Dedifferentiated amniotic fluid mesenchymal stem cell (primary cell): ENCODE measurements around the gene SEPTIN3.
A peak's percentile ranks its signal among the peaks of the same experiment; 100 is the strongest.

Experiments
- DNase-seq: peaks from one replicate; pipeline ENCODE4 v3.0.0-alpha.2; 2016; ENCODE audit errors: extremely low spot score

Gene SEPTIN3

DNA sequence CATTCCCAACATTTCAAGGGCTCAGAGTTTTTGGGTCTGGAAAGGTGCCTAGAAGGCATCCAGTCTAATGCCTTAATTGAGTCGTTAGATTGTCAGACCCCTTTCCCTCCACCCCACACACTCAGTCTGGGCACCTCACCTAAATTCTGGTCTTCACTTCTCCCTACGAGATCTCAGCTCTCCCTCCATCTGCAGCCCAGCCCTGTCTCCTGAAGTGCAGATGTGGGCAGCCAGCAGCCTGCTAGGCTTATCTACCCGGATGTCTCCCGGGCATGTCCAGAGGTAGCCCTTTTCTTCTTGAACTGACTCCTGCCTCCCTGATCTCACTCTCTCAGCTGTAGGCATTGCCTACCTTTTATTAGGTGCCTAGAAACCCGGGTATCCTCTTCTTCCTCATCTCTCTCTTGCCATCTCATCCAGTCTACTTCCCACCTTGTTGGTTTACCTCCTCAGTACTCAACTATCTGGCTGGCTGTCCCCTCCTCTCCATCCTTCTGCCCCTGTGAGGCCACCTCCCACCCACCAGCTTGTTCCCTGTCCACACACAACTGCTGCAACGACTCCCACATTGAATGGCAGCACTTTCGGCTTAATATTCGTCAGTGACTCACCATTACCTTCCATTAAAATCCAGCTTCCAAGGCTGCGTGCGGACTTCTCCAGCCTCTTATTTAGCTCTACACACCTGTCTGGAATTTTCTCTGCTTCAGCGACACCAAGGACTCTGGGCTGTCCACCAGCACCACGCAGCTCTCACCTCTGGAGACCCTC is 6.2 kb downstream of the SEPTIN3 start:
- DNase-seq = no peak

DNA sequence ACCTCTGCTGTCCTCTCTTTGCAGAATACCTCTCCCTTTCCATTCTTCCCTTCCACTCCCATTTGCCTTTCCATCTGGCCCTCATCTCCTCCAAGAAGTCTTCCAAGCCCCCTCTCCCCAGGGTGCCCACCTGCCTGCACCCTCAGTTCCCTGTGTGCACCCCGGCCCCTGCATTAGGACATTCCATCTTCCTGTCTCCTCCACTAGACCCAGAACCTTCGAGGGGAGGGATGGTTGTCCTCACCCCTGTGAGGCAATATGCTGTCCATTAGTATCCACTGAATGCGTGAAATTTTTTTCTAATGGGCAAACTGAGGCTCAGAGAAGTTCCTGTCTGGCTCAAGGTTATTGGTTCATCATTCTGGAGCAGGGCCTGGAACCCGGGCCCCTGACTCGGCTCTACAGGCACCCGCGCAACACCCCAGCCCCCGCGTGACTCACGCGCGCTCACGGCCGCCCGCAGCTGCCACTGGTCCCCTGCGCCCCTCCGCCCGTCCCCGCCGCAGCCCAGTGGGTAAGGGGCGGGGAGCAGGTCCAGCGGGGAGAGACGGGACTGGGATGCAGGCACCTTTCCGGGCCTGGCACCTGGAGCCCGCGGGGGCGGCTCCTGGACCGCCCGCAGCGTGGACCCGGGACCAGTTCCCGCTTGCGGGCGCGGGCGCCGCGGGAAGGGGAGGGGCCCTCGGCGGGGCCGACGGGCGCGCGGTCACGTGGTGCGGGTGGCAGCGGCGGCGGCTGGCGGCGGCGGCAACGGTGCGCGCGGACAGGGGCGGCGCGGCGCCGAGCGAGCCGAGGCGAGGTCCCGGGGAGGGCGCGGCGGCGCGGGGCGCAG is 7.0 kb downstream of the SEPTIN3 start:
- no peak for DNase-seq

DNA sequence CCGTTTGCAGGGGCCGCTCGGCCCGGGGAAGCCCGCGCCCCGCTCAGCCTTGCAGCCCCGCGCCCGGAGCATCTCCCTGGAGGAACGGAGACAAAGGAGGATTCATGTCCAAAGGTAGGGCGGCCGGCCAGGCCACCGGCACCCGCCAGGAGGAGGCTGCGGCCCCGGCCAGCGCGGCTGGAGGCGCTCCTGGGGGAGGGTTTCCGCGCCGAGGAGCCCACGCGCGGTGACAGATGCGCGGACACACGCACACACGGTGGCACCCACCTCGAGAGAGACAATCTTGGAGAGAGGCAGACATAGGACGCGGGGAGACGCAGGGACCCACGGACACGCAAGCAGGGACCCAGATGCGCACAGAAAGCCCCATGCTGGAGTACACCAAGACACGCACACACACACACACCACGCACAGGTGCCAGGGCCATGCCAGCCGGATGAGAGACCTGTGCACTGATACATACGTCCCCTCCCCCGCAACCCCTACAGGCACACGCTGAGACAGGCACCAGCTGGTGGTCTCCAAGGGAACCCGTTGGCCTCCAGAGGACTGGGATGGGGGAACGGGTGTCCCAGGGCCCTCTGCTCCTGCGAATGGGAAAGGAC is 7.8 kb downstream of the SEPTIN3 start:
- DNase-seq = no peak

DNA sequence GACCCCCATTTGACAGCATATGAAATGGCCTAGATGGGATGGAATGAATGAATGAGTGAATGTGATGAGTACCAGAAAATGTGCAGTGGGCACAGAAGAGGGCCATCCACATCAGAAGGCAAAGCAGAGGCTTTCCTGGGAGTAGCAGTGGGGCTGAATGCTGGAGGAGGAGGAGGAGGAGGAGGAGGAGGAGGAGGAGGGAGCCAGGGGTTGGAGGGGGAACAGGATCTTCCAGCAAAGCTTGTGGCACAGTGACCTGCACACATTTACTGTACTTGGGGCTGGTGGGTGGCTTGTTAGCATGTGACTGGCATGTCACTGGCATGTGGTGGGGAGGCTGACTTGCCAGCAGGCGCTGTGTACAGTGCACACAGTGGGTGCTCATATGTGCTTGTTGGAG is 9.5 kb downstream of the SEPTIN3 start:
- DNase-seq = no peak

DNA sequence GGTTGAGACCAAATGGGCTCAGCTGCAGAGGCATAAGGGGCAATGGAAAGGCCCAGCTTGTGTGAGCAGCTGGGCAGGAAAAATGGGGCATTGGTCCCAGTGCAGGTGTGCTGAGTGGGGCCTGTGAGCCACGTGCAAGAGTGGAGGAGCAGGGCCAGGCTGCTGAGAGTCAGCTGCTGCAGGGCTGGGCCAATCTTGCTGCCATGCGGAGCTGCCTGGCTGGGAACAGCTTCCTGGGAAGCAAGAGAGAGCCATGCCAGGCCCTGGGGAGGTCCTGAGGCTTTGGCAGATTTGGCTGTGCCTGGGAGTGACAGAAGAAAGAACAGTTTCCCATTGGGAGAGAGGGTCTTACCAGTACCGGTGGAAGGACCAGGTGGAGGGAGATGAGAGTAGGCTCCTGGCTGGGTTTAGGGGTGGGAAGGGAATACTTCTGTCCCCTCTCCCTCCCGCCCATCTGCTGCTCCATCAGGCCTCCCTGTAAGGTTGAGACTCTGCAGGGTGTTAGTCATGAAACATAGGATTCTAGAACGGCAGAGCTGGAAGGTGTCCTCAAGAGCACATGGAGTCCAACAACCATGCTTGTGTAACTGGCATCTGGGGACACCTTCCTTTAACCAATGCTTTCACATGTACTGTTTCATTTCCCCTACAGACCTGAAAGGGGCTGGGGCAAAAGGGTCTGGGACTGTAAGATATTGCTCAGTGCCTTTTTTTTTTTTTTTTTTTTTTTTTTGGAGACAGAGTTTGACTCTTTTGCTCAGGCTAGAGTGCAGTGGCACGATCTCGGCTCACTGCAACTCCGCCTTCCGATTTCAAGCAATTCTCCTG is 10.4 kb downstream of the SEPTIN3 start:
- no peak for DNase-seq

DNA sequence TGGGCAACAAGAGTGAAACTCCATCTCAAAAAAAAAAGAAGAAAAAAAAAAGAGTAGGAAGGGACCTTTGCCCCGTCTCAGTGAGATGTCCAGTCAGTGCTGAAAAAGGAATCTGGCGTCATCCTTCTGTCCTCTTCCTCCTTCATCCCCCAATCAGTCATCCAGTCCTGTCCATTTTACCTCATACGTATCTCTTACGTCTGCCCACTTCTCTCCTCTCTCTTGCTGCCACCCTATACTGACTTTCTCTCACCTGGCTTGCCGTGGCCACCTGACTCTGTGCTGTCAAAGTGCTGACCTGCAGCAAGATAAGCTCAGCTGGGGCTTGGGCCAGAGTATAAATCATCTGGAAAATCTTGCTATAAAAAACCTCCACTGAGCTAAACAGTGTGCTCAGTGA is 13.6 kb downstream of the SEPTIN3 start:
- DNase-seq = no peak

DNA sequence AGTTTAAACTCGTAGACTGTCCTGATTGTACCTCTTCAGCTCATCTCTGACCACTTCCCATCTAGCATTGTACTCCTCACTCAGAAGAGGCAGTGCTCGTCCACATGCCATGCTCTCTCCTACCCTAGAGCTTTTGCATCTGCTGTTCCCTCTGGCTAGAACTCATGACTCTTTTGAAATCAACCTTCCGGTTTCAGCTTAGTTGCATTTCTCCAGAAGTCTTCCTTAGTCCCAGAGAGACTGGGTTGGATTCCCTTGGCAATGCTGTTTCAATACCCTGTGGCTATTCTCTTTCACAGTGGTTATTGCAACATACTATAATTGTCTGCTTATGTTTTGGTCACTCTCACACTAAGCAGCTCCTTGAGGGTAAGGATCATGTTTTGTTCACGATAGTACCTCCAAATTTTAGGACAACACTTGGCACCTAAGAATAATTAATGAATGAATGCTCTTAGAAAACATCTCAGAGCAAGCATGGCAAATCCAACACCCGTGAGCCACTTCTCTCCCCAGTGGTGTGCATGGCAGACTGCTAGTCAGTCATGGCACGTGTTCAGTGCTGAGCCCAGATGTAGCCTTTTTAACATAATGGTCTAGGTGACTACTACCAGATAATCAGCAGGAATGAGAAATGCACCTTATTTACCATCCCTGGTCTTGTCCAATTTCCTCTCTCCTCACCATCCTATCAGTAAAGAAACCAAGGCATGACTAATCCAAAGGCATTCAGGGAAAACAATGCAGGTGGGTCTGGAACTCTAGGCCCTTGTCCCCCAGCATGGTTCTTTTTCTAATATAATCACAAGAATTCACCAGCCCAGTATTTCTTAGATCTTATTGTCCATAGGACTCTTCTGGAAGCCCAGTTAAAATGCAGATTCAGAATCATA is 14.5 kb downstream of the SEPTIN3 start:
- DNase-seq = peak; percentile 79

DNA sequence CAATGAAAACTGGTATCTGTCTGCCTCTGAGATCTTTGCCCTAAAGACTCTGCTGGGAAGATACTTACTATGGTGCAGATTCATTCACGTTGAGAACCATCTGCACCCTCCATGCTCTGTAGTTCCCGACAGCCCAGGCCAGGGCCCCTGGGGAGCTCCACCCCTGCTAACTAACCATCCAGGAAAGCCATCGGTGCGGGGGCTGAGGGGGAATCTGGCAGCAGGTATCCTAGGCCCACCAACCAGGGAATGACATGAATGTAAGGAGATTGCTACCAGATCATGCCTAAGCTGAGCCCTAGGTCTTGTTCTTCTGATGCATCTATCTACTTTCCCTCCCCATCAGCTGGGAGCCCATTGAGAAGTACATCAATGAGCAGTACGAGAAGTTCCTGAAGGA is 18.0 kb downstream of the SEPTIN3 start:
- no peak for DNase-seq

DNA sequence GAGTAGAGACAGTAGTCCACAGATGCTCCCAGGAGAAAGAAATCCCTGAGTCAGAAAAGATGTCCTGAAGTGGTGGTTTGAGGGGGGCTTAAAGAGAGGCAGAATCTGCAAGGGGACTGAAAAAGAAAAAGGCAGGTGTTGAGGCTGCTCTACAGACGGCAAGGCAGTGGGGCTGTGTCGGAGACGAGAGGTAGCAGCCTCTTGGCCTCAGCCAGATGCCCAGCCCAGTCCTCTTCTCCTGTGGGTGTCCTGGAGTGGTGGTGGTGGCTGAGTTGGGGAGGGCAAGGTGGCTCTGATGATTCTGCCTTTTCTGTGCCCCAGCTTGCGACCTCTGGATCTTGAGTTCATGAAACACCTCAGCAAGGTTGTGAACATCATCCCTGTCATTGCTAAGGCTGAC is 20.0 kb downstream of the SEPTIN3 start:
- DNase-seq = no peak

DNA sequence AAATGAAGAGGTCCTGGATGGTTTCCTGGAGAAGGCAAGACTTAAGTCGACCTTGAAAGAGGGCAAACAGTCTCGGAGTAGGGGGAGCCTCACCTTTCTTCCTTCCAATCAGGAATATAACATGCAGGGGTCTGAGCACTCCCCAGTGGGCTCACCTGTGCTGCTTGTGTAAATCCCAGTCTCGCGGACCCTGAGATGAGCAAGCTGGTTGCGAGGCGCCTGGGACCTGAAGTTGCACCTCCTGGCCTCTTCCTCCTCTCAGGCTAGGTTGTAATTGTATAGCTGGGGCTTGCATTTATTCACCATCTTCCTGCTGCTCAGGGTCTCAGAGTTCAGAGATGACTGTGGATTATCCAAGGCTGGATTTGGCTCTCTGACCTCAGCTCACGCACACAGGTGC is 21.9 kb downstream of the SEPTIN3 start:
- DNase-seq = no peak

DNA sequence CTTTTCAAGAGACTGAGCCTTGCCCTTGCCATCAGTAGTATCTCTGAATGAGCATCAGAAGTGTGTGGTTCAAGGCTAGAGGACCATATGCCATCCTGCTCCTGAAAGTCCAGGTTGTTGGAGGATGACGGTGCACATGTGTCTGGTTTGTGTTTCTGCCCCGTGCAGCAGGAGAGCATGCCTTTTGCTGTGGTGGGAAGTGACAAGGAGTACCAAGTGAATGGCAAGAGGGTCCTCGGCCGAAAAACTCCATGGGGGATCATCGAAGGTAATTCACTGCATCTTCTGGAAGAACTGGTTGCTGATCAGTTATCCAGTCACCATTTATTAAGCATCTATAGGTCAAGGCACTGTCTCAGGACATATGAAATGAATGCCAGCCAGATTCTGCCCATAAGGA is 23.3 kb downstream of the SEPTIN3 start:
- no peak for DNase-seq

DNA sequence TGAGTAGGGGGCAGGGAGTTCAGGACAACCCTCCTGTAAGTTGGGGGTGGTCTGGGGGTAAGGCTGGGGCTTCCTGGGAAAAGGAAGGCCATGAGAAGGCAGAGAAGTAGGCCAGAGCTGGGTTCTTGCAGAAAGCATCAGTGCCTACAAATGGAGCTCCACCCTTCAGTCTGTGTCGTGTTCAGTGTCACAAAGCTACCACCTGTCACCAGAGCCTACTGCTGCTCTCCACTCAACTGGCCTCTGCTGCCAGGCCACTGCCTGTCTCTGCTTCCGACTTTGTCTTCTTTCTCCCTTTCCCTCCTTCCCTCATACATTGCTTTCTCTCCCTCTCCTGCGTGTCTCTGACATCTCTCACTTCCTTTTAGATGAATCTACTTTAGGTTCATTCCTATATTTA is 26.0 kb downstream of the SEPTIN3 start:
- DNase-seq = no peak

DNA sequence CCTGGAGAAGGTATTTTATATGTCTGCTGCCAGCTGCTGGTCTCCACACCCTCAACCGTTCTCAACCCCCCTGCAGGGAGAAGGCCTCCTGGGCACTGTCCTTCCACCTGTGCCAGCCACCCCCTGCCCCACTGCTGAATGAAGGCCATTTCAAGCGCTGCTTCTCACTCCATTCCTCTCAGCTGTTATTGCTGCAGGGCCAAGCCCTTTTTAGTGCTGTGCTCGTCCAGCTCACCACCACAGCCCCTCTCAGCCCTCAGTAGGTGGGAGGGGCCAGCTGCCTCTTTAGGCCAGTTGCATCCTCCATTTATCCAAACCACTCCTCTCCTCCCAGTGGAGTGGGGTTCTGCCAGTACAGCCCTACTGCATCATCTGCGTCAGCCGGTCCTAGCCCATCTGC is 27.6 kb downstream of the SEPTIN3 start:
- no peak for DNase-seq

DNA sequence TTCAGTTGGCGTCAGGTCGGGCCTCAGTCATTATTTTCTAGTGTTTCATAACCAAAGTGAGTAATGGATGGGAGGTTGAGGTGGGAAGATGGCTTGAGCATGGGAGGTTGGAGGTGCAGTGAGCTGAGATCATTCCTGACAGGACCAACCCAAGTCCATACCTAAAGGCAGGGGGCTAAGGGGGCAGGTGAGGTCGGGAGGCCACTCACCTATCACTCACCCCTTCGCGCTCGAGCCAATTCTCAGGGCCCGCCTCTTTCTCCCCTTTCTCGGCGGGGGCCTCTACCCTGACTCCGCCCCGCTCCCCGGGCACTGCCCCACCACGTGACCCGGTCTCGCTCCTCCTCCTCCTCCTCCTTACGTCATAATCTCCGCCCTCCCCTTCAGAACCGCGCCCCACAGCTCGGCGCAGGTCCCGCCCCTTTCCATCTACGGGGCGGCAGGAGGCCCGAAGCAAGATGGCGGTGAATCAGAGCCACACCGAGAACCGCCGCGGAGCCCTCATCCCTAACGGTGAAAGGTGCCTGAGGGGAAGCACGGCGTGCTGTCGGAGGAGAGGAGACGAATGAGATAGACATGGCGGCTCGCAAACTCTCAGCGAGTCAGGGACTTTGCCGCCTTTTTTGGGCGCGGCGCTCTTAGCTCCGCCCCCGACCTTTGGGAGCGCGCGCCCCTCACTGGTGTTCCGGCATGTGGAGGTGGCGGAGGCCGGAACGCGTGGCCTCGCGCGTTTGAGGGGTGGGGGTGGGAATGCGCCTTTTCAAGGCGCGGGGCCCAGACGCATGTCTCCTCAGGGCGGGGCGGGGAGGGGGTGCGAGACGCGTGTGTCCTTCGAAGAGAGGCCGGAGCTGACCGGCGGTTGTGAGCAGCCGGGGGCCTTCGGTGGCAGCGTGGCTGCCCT is 29.4 kb downstream of the SEPTIN3 start, which contains the start of gene WBP2NL:
TSS of gene WBP2NL (plus strand) at position 428 of the 901 bp plus-strand sequence. CDS start at position 459, 31 bp downstream.
- DNase-seq = no peak

DNA sequence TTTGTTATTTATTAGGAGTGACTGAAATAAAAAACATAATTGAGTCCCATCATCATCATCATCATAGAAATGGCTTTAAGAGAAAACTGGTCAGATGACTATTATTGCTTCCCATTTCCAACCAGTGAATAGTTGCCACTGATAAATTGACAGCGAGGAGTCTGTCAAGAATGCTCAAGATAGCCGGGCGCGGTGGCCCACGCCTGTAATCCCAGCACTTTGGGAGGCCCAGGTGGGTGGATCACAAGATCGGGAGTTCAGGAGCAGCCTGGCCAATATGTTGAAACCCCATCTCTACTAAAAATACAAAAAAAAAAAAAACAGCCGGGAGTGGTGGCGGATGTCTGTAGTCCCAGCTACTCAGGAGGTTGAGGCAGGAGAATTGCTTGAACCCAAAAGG is 31.2 kb downstream of the SEPTIN3 start:
- no peak for DNase-seq

DNA sequence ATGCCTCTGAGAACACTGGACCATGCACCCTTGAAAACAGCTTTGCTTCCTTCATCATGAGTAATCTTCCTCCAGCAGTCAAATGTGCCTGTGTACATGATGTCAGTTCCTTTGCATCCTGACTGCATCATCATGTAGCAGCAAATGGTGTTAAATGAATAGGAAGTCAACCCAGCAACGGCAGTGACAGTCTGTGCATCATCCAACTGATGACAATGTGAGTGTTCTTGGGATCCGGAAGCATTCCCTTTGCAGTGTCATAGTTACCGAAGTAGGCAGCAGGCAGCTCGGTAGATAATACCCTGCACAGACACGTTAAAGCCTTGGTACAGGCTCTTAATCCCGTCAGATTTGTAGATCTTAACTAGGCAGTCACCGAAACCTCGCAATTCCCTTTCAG is 31.9 kb downstream of the SEPTIN3 start:
- DNase-seq = no peak

DNA sequence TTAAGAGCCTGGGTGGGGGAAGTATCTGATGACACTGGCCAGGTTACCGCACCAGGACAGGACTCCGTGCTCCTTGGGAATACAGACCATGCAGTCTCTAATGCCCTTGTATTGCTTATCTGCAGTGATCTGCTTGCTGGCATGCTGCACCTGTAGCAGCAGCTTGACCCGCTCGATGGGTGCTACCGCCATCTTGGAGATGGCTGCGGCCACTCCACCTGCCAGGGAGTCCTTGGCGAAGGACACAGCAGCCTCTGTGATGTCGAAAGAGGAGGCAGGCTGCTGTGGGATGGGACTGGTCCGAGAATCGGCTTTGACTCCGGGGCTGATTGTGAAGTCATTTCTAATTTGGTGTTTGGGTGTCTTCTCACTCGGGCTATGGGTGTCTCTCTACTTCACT is 32.5 kb downstream of the SEPTIN3 start:
- no peak for DNase-seq

DNA sequence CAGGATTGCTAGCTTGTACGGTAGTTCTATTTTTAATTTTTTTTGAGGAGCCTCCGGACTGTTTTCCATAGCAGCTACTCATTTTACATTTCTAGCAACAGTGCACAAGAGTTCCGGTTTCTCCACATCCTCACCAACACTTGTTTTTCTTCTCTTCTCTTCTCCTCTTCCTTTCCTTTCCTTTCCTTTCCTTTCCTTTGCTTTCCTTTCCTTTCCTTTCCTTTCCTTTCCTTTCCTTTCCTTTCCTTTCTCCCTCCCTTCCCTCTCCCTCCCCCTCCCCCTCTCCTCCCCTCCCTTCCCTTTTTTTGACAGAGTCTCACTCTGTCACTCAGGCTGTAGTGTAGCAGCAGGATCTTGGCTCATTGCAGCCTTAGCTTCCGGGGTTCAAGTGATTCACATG is 38.7 kb downstream of the SEPTIN3 start:
- DNase-seq = no peak

DNA sequence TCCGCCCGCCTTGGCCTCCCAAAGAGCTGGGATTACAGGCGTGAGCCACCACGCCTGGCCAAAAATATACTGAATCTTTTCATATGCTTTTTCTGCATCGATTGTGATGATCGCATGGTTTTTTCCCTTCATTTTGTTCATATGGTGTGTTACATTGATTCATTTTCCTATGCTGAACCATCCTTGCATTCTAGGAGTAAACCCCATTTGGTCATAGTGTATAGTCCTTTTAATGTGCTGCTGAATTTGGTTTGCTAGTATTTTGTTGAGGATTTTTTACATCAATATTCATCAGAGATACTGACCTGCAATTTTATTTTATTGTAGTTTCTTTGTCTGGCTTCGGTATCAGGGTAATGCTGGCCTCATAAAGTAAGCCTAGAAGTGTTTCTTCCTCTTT is 41.5 kb downstream of the SEPTIN3 start:
- DNase-seq = no peak

DNA sequence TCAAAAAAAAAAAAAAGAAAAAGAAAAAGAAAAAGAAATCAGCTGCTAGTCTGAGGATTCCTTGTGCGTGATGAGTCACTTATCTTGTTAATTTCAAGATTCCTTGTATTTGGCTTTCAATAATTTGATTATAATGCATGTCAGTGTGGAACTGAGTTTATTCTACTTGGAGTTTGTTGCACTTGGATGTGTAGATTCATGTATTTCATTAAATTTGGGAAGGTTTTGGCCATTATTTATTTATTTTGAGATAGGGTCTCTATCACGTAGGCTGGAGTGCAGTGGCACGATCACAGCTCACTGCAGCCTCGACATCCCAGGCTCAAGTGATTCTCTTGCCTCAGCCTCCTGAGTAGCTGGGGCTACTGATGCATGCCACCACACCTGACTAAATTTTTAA is 44.1 kb downstream of the SEPTIN3 start:
- DNase-seq = no peak
